ENCODE results near the gene AKT1. TPM values are rescaled to one million over a fixed set of nuclear protein-coding genes. Genes with fewer than 3 reads are reported as not detected.

The AKT1 gene
- total and polyA plus RNA-seq, 2 of the 13 experiments (the other 11 are each of a cell fraction or from before 2014, with no cell fraction given) = 96.2 to 116 TPM

GRCh38 chr14:104732355-104732804, 63.2 kb downstream of the AKT1 start (continued):
- TF ChIP-seq CERS6 (CRISPR knock-in tag; IDR thresholded peaks at IDR 0.05) (no peak), ZNF816 (CRISPR knock-in tag; IDR thresholded peaks at IDR 0.05; ENCODE audit: borderline replicate concordance) (no peak), HNRNPUL1 (IDR thresholded peaks at IDR 0.05; ENCODE audit: low read depth, low read length) (no peak), TFDP2 (CRISPR knock-in tag; IDR thresholded peaks at IDR 0.05) (no peak)

- BruUV-seq (replicated peaks) = no TSS peak
- Histone ChIP-seq H3K27me3 (ENCODE audit: control insufficient read depth in 1 of 2, insufficient read depth in 2 of 2, low read length in 2 of 2) (no peaks in the 10 kb centered on the region), H3K4me1 (ENCODE audit: insufficient read depth, low read length) (peaks cover 76% of the 10 kb centered on the region), H3K4me3 (replicated peaks in 1 of 3; ENCODE audit: insufficient read depth in 1 of 3, low read depth in 2 of 3, low read length in 3 of 3) (no peak overlapping the region), H3K9ac (ENCODE audit: insufficient read depth, low read depth, low read length) (no peak overlapping the region), H3K36me3 (replicated peaks in 1 of 2; ENCODE audit: control insufficient read depth in 1 of 2, insufficient read depth in 2 of 2, low read length in 2 of 2) (no peaks in the 10 kb centered on the region), H3K27ac (ENCODE audit: extremely low read length, insufficient read depth, low read length) (no peak overlapping the region), H2AFZ (ENCODE audit: low read length) (no peak overlapping the region), H3K9me3 (ENCODE audit: low read length) (no peaks in the 10 kb centered on the region), H4K20me1 (ENCODE audit: insufficient read depth, low read length) (no peaks in the 10 kb centered on the region), H3K4me2 (ENCODE audit: low read depth, low read length) (no peak overlapping the region), H3K79me2 (ENCODE audit: insufficient read depth, low read length) (no peaks in the 10 kb centered on the region)
- FAIRE-seq = peak; percentile 43
- ChIA-PET POLR2A (interaction anchor here (7.7 kb wide), 1 partner anchor 19 kb away, joined by 68 read pairs; the partner anchor contains the start of gene SIVA1), CTCF (ENCODE audit: low intra/inter-chr PET ratio, low total read pairs) (no interaction called here)
- intact Hi-C loops (cut with micrococcal nuclease; ENCODE audit: unreplicated experiment) = loop anchor here (1.0 kb wide), 1 partner anchor 18 kb away; no protein-coding TSS in a partner anchor
- peak; percentile 73 for DNase-seq (ENCODE audit: low spot score)
- ATAC-seq = peak; percentile 48
- in situ Hi-C loops (cut with HindIII; ENCODE audit: extremely low pct_ligation_motif_present, low pct_unique_long_range_greater_than_20kb) = no loop called here
- 68% methylated on average over 6 of the region's 18 CpGs for whole genome bisulfite sequencing (ENCODE audit: low lambda C conversion rate)
- TF ChIP-seq SALL1 (CRISPR knock-in tag; IDR thresholded peaks at IDR 0.05) = peak; percentile 61; the same call in 1 of the 2 replicates
- TF ChIP-seq U2AF1 (optimal IDR thresholded peaks at IDR 0.05; ENCODE audit: low read depth, low read length) = peak; percentile 64
- TF ChIP-seq RBFOX2 (IDR thresholded peaks at IDR 0.05; ENCODE audit: low read depth, low read length) = no peak
- peak; percentile 42; the same call in 1 of the 2 replicates for TF ChIP-seq CBX5 (CRISPR knock-in tag; IDR thresholded peaks at IDR 0.05; ENCODE audit: borderline replicate concordance)
- TF ChIP-seq ATF4 (CRISPR knock-in tag; IDR thresholded peaks at IDR 0.05) = no peak
- TF ChIP-seq ZNF276 (CRISPR knock-in tag; IDR thresholded peaks at IDR 0.05; ENCODE audit: low read depth) = no peak
- 0 out of 2 replicates have a peak, but pooled peaks have one; percentile 15 for TF ChIP-seq ZFP91 (CRISPR knock-in tag; IDR thresholded peaks at IDR 0.05; ENCODE audit: borderline replicate concordance)
- TF ChIP-seq ZNF788 (CRISPR knock-in tag; IDR thresholded peaks at IDR 0.05; ENCODE audit: borderline replicate concordance) = peak; percentile 36; the same call in 1 of the 2 replicates
Observed at GRCh38 chr14:104731320-104732294, 63.9 kb downstream of the AKT1 start.
